Activated naive CD8-positive, alpha-beta T cell treated with anti-CD3 and anti-CD28 coated beads, Interleukin-2, amount 50 U/mL, for 16 hours (primary cell): ENCODE results near the gene TSPAN15.

Experiments
- DNase-seq: peaks from one replicate; pipeline ENCODE4 v3.0.0-alpha.2; 2020; ENCODE audit warnings: low read depth, low spot score

The TSPAN15 gene

GRCh38 chr10:69552268-69552667 lies 101.0 kb downstream of the TSPAN15 start:
- no peak for DNase-seq

GRCh38 chr10:69553328-69553727 lies 102.1 kb downstream of the TSPAN15 start:
- no peak for DNase-seq

GRCh38 chr10:69554611-69555010 lies 103.3 kb downstream of the TSPAN15 start:
- no peak for DNase-seq
